ENCODE results near the gene DPH2.

The DPH2 gene

GRCh38 chr1:43968348-43968948, 1.4 kb upstream of the DPH2 start:
- no peak overlapping the region for H3K27ac ChIP-seq
- no peak for TF ChIP-seq CTCF (IDR thresholded peaks at IDR 0.05; ENCODE audit: low read depth, low read length)
- no peak overlapping the region for H3K4me3 ChIP-seq (ENCODE audit: low read depth, low read length)
- H3K36me3 ChIP-seq, result peaks cover 41% of the 10 kb centered on the region
- no peaks in the 10 kb centered on the region for H3K27me3 ChIP-seq (ENCODE audit: insufficient read depth, low read depth, severe bottlenecking)
- DNase-seq, result no peak
- no peaks in the 10 kb centered on the region for H3K9me3 ChIP-seq (ENCODE audit: severe bottlenecking)

- Histone ChIP-seq H3K36me3 (peaks cover 38% of the 10 kb centered on the region), H3K4me3 (ENCODE audit: low read depth, low read length) (peak overlapping the region; percentile 13), H3K9me3 (ENCODE audit: severe bottlenecking) (no peaks in the 10 kb centered on the region), H3K27ac (no peak overlapping the region), H3K27me3 (ENCODE audit: insufficient read depth, low read depth, severe bottlenecking) (no peaks in the 10 kb centered on the region)
- DNase-seq, result no peak
- no peak for TF ChIP-seq CTCF (IDR thresholded peaks at IDR 0.05; ENCODE audit: low read depth, low read length)
Observed at GRCh38 chr1:43969416-43969745, 429 bp upstream of the DPH2 start.

GRCh38 chr1:43970502-43970901, 692 bp downstream of the DPH2 start:
- H3K27me3 ChIP-seq (ENCODE audit: insufficient read depth, low read depth, severe bottlenecking), result no peaks in the 10 kb centered on the region
- TF ChIP-seq CTCF (IDR thresholded peaks at IDR 0.05; ENCODE audit: low read depth, low read length), result no peak
- no peak overlapping the region for H3K27ac ChIP-seq
- H3K36me3 ChIP-seq, result peaks cover 35% of the 10 kb centered on the region
- no peak for DNase-seq
- H3K4me3 ChIP-seq (ENCODE audit: low read depth, low read length), result peak overlapping the region; percentile 62
- no peaks in the 10 kb centered on the region for H3K9me3 ChIP-seq (ENCODE audit: severe bottlenecking)

GRCh38 chr1:43970911-43971310, 1.1 kb downstream of the DPH2 start:
- Histone ChIP-seq H3K27me3 (ENCODE audit: insufficient read depth, low read depth, severe bottlenecking) (no peaks in the 10 kb centered on the region), H3K9me3 (ENCODE audit: severe bottlenecking) (no peaks in the 10 kb centered on the region), H3K4me3 (ENCODE audit: low read depth, low read length) (no peak overlapping the region), H3K27ac (no peak overlapping the region), H3K36me3 (peaks cover 36% of the 10 kb centered on the region)
- DNase-seq, result no peak
- no peak for TF ChIP-seq CTCF (IDR thresholded peaks at IDR 0.05; ENCODE audit: low read depth, low read length)

- DNase-seq, result no peak
- H3K4me3 ChIP-seq (ENCODE audit: low read depth, low read length), result no peak overlapping the region
- TF ChIP-seq CTCF (IDR thresholded peaks at IDR 0.05; ENCODE audit: low read depth, low read length), result no peak
- H3K27me3 ChIP-seq (ENCODE audit: insufficient read depth, low read depth, severe bottlenecking), result no peaks in the 10 kb centered on the region
- no peaks in the 10 kb centered on the region for H3K9me3 ChIP-seq (ENCODE audit: severe bottlenecking)
- peaks cover 42% of the 10 kb centered on the region for H3K36me3 ChIP-seq
- no peak overlapping the region for H3K27ac ChIP-seq
Observed at GRCh38 chr1:43971336-43971980, 1.6 kb downstream of the DPH2 start.

- H3K36me3 ChIP-seq, result peaks cover 49% of the 10 kb centered on the region
- H3K27me3 ChIP-seq (ENCODE audit: insufficient read depth, low read depth, severe bottlenecking), result no peaks in the 10 kb centered on the region
- TF ChIP-seq CTCF (IDR thresholded peaks at IDR 0.05; ENCODE audit: low read depth, low read length), result no peak
- peak overlapping the region; percentile 85; the same call in 1 of the 2 replicates for H3K27ac ChIP-seq
- DNase-seq, result no peak
- H3K9me3 ChIP-seq (ENCODE audit: severe bottlenecking), result no peaks in the 10 kb centered on the region
- H3K4me3 ChIP-seq (ENCODE audit: low read depth, low read length), result peak overlapping the region; percentile 74
Observed at GRCh38 chr1:43973981-43974442, 4.2 kb downstream of the DPH2 start.

Data from WERI-Rb-1 (cell line).